Lung (tissue), 13 donors: ENCODE measurements around the gene KRTAP1-4. TPM values are rescaled to one million over a fixed set of nuclear protein-coding genes. Genes with fewer than 3 reads are reported as not detected.

ENCODE experiments used
- ATAC-seq: fragments of 200-7000 bp; cut with Tn5 transposase; one replicate; pipeline ENCODE4 v1.9.1; 2020; ENCODE audit warnings: moderate number of reproducible peaks; ENCODE audit not compliant: insufficient read depth, low FRiP score
- DNase-seq, 3 donors: peaks; one replicate each; pipeline ENCODE4 v3.0.0-alpha.2; 2013 to 2017
- H3K27ac ChIP-seq, 2 donors: one replicate each; pipeline ENCODE4 v1.5.1; 2013; ENCODE audit warnings: mild to moderate bottlenecking in 2 of 2, moderate library complexity in 2 of 2, control low read depth in 1 of 2, inconsistent platforms in 1 of 2, low read depth in 1 of 2, low read length in 1 of 2
- H3K27me3 ChIP-seq, 3 donors: one replicate each; pipeline ENCODE4 v1.5.1; 2013; ENCODE audit warnings: low read length in 2 of 3; ENCODE audit not compliant: control insufficient read depth in 3 of 3, insufficient read depth in 3 of 3
- H3K36me3 ChIP-seq, 4 donors: one replicate each; pipeline ENCODE4 v1.5.1; 2013; ENCODE audit warnings: low read length in 4 of 4, mild to moderate bottlenecking in 1 of 4, moderate library complexity in 1 of 4; ENCODE audit not compliant: control insufficient read depth in 4 of 4, insufficient read depth in 4 of 4
- H3K4me1 ChIP-seq, 5 donors: one replicate each; pipeline ENCODE4 v1.5.1; 2013; ENCODE audit warnings: low read length in 5 of 5, mild to moderate bottlenecking in 2 of 5, moderate library complexity in 1 of 5; ENCODE audit not compliant: control insufficient read depth in 5 of 5, insufficient read depth in 5 of 5
- H3K4me3 ChIP-seq: one replicate; pipeline ENCODE4 v1.5.1; 2013; ENCODE audit warnings: mild to moderate bottlenecking, control low read depth, moderate library complexity
- H3K9ac ChIP-seq, 2 donors: one replicate each; pipeline ENCODE4 v1.5.1; 2013; ENCODE audit warnings: low read length in 2 of 2, control low read depth in 1 of 2; ENCODE audit not compliant: insufficient read depth in 1 of 2
- H3K9me3 ChIP-seq, 4 donors: one replicate each; pipeline ENCODE4 v1.5.1; 2013; ENCODE audit warnings: low read length in 3 of 4, mild to moderate bottlenecking in 1 of 4, moderate library complexity in 1 of 4; ENCODE audit not compliant: control insufficient read depth in 4 of 4, insufficient read depth in 3 of 4
- CTCF ChIP-seq: IDR thresholded peaks from 2 replicates; pipeline ENCODE4 v1.5.1; 2012; ENCODE audit warnings: mild to moderate bottlenecking; ENCODE audit errors: control extremely low read depth, extremely low read depth
- WGBS, 2 donors: extraction: QIAGEN DNeasy Blood & Tissue Kit; methylation state at CpG; one replicate each; pipeline ENCODE4 v1.1.7; 2013; 5-methylcytosine and 5-hydroxymethylcytosine counted together
- polyA plus RNA-seq, 2 donors: library from polyadenylated mRNA; stranded (reverse); fragments of 200-250 nt; gene quantifications; one replicate each; pipeline ENCODE4 v1.2.1, GENCODE V29; 2013
- small RNA-seq: library from RNA; depleted of rRNA; stranded (forward); fragments of <200 nt; gene quantifications from one replicate; pipeline ENCODE3, GENCODE V24; 2014; ENCODE audit warnings: low replicate concordance
- total RNA-seq, 2 donors: library from RNA; depleted of rRNA in 1 of 2; stranded (reverse); fragments of >200 nt in 1 of 2; gene quantifications; one replicate each; pipeline ENCODE4 v1.2.1, GENCODE V29; 2014 to 2021
- donor health status: control.
- donor health status: control.
- donor health status: Bipolar disorder and iron deficiency.
- donor health status: healthy.
- donor health status: DM: yes; HTN: yes; CAD: no.

KRTAP1-4 gene
- total and polyA plus RNA-seq, 4 donors = not detected

DNA sequence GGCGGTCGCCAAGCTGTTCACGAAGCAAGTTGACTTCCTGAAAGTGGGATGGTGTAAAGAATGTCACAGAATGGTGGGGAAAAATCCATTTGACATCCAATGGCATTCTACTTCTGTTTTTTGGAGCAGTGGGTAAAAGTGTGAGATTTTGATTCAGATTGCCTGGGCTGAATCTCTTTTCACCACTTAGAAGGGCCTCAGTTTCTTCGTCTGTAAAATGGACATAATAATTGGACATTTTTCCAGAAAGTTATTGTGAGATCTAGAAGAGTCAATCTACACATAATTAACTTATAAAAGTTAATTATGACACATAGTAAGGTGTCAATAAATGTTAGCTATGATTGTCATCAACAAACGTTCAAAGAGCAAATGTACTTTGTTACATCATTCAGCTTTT, 48.9 kb downstream of the KRTAP1-4 start:
- Histone ChIP-seq H3K27me3 (peaks cover 0 to 4% (median 0%) of the 10 kb centered on the region in 3 donors), H3K27ac (no peak overlapping the region), H3K4me3 (no peak overlapping the region), H3K36me3 (no peaks in the 10 kb centered on the region), H3K9me3 (no peaks in the 10 kb centered on the region), H3K9ac (no peak overlapping the region), H3K4me1 (peaks cover 0 to 10% (median 8%) of the 10 kb centered on the region in 5 donors)
- no peak for TF ChIP-seq CTCF
- 57 to 67% methylated on average over 5 of the region's 5 CpGs for WGBS, 2 donors
- no peak for ATAC-seq
- DNase-seq = no peak

DNA sequence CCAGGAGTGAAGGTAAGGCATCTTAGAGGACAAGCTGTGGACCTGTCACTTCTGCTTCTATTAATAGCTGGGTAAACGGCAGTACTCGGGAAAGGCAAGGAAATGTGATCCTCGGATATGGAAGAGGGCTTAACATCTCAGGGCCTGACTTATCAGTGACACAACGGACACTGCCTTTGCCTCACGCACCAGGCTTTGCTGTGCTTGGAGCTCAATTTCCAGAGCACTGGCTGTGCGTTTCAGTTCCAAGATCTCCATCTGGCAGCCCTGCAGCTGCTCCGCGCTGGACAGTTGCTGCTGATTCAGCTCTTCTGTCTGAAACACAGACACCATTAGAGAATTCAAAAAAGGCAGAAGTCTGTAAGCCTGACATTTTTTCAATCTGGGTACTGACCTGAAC, 49.4 kb downstream of the KRTAP1-4 start:
- H3K27ac ChIP-seq = no peak overlapping the region
- H3K36me3 ChIP-seq = no peaks in the 10 kb centered on the region
- H3K9me3 ChIP-seq = no peaks in the 10 kb centered on the region
- DNase-seq = peak in 1 of 3 donors; percentile 80
- peaks cover 0 to 4% (median 0%) of the 10 kb centered on the region in 3 donors for H3K27me3 ChIP-seq
- 49 to 64% methylated on average over 8 of the region's 8 CpGs for WGBS, 2 donors
- H3K4me3 ChIP-seq = no peak overlapping the region
- ATAC-seq = no peak
- peaks cover 0 to 10% (median 8%) of the 10 kb centered on the region in 5 donors for H3K4me1 ChIP-seq
- no peak overlapping the region for H3K9ac ChIP-seq
- TF ChIP-seq CTCF = no peak

DNA sequence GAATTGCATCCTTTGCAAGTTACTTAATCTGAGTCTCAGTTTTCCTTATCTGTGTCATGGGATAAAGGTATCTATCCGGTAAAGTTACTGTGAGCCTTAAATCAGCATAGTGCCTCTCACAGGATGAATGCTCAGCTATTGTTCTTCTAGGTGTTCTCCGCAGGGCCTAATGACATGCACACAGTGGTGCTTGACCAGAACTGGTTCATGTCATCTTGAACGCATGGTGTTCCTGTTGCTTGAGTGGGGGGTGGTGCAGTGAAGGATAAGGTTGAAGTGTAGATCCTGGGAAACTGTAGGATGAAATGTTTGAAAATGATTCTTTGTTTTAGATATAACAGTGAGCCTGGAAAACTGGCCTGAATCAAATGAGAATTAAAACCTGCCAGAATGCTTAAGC, 49.9 kb downstream of the KRTAP1-4 start:
- no peak overlapping the region for H3K4me3 ChIP-seq
- H3K4me1 ChIP-seq = peaks cover 0 to 10% (median 8%) of the 10 kb centered on the region in 5 donors
- peaks cover 0 to 4% (median 0%) of the 10 kb centered on the region in 3 donors for H3K27me3 ChIP-seq
- no peak for ATAC-seq
- no peaks in the 10 kb centered on the region for H3K36me3 ChIP-seq
- WGBS, 2 donors = 87 to 89% methylated on average over 3 of the region's 3 CpGs
- no peak overlapping the region for H3K27ac ChIP-seq
- no peak for TF ChIP-seq CTCF
- no peak for DNase-seq
- no peak overlapping the region for H3K9ac ChIP-seq
- H3K9me3 ChIP-seq = no peaks in the 10 kb centered on the region

Small RNA genes lying within 50 kb of the gene (small RNA-seq; reads per million reads assigned to genes)
- not detected for gene KRTAP3-4P

Other genes starting within 250 kb of the KRTAP1-4 start
Only the 30 nearest of the 38 such genes appear.
- not detected for gene KRT12, start 163.0 kb downstream of the KRTAP1-4 start, total RNA-seq
- not detected for gene KRT12, start 163.0 kb downstream of the KRTAP1-4 start, polyA plus RNA-seq
- gene KRT20, start 145.0 kb downstream of the KRTAP1-4 start, total RNA-seq = under 1 TPM in 1 of 2 donors, not detected in 1; 0.31 TPM
- under 1 TPM in 1 of 2 donors, not detected in 1; 0.24 TPM for gene KRT20, start 145.0 kb downstream of the KRTAP1-4 start, polyA plus RNA-seq
- 1 to 10 TPM; 1.3 to 2.0 TPM for gene KRT23, start 92.5 kb downstream of the KRTAP1-4 start, total RNA-seq
- gene KRT23, start 92.5 kb downstream of the KRTAP1-4 start, polyA plus RNA-seq = 1 to 10 TPM; 1.9 to 9.4 TPM
- not detected for gene KRT39, start 63.2 kb downstream of the KRTAP1-4 start, total RNA-seq
- gene KRT39, start 63.2 kb downstream of the KRTAP1-4 start, polyA plus RNA-seq = not detected
- gene KRT40, start 45.9 kb downstream of the KRTAP1-4 start, total RNA-seq = not detected
- under 1 TPM; 0.09 to 0.31 TPM for gene KRT40, start 45.9 kb downstream of the KRTAP1-4 start, polyA plus RNA-seq
- not detected for gene KRTAP3-3, start 36.0 kb downstream of the KRTAP1-4 start, total RNA-seq
- not detected for gene KRTAP3-3, start 36.0 kb downstream of the KRTAP1-4 start, polyA plus RNA-seq
- gene KRTAP3-2, start 30.3 kb downstream of the KRTAP1-4 start, total RNA-seq = not detected
- gene KRTAP3-2, start 30.3 kb downstream of the KRTAP1-4 start, polyA plus RNA-seq = under 1 TPM in 1 of 2 donors, not detected in 1; 0.94 TPM
- not detected for gene KRTAP3-1, start 21.1 kb downstream of the KRTAP1-4 start, total RNA-seq
- not detected for gene KRTAP3-1, start 21.1 kb downstream of the KRTAP1-4 start, polyA plus RNA-seq
- not detected for gene KRTAP1-5, start 3.0 kb downstream of the KRTAP1-4 start, total RNA-seq
- gene KRTAP1-5, start 3.0 kb downstream of the KRTAP1-4 start, polyA plus RNA-seq = not detected
- gene KRTAP1-3, start 4.7 kb upstream of the KRTAP1-4 start, total RNA-seq = not detected
- not detected for gene KRTAP1-3, start 4.7 kb upstream of the KRTAP1-4 start, polyA plus RNA-seq
- not detected for gene KRTAP1-1, start 11.3 kb upstream of the KRTAP1-4 start, total RNA-seq
- gene KRTAP1-1, start 11.3 kb upstream of the KRTAP1-4 start, polyA plus RNA-seq = not detected
- gene KRTAP2-1, start 17.1 kb upstream of the KRTAP1-4 start, total RNA-seq = not detected
- gene KRTAP2-1, start 17.1 kb upstream of the KRTAP1-4 start, polyA plus RNA-seq = not detected
- gene KRTAP2-2, start 25.0 kb upstream of the KRTAP1-4 start, total RNA-seq = not detected
- not detected for gene KRTAP2-2, start 25.0 kb upstream of the KRTAP1-4 start, polyA plus RNA-seq
- gene KRTAP2-3, start 29.9 kb upstream of the KRTAP1-4 start, total RNA-seq = not detected
- not detected for gene KRTAP2-3, start 29.9 kb upstream of the KRTAP1-4 start, polyA plus RNA-seq
- gene KRTAP2-4, start 35.7 kb upstream of the KRTAP1-4 start, total RNA-seq = not detected
- not detected for gene KRTAP2-4, start 35.7 kb upstream of the KRTAP1-4 start, polyA plus RNA-seq
- not detected for gene KRTAP4-7, start 54.0 kb upstream of the KRTAP1-4 start, total RNA-seq
- gene KRTAP4-7, start 54.0 kb upstream of the KRTAP1-4 start, polyA plus RNA-seq = not detected
- not detected for gene KRTAP4-8, start 67.9 kb upstream of the KRTAP1-4 start, total RNA-seq
- gene KRTAP4-8, start 67.9 kb upstream of the KRTAP1-4 start, polyA plus RNA-seq = not detected
- gene KRTAP4-16, start 72.0 kb upstream of the KRTAP1-4 start, total RNA-seq = not detected
- gene KRTAP4-16, start 72.0 kb upstream of the KRTAP1-4 start, polyA plus RNA-seq = not detected
- gene KRTAP4-9, start 75.2 kb upstream of the KRTAP1-4 start, total RNA-seq = not detected
- not detected for gene KRTAP4-9, start 75.2 kb upstream of the KRTAP1-4 start, polyA plus RNA-seq
- under 1 TPM in 1 of 2 donors, not detected in 1; 0.34 TPM for gene KRTAP4-11, start 88.2 kb upstream of the KRTAP1-4 start, total RNA-seq
- gene KRTAP4-11, start 88.2 kb upstream of the KRTAP1-4 start, polyA plus RNA-seq = not detected
- gene KRTAP4-12, start 94.0 kb upstream of the KRTAP1-4 start, total RNA-seq = not detected
- gene KRTAP4-12, start 94.0 kb upstream of the KRTAP1-4 start, polyA plus RNA-seq = not detected
- gene KRTAP4-6, start 110.3 kb upstream of the KRTAP1-4 start, total RNA-seq = not detected
- not detected for gene KRTAP4-6, start 110.3 kb upstream of the KRTAP1-4 start, polyA plus RNA-seq
- gene KRTAP4-5, start 119.6 kb upstream of the KRTAP1-4 start, total RNA-seq = not detected
- not detected for gene KRTAP4-5, start 119.6 kb upstream of the KRTAP1-4 start, polyA plus RNA-seq
- not detected for gene KRTAP4-4, start 130.6 kb upstream of the KRTAP1-4 start, total RNA-seq
- not detected for gene KRTAP4-4, start 130.6 kb upstream of the KRTAP1-4 start, polyA plus RNA-seq
- gene KRTAP4-3, start 138.0 kb upstream of the KRTAP1-4 start, total RNA-seq = not detected
- gene KRTAP4-3, start 138.0 kb upstream of the KRTAP1-4 start, polyA plus RNA-seq = not detected
- not detected for gene KRTAP4-2, start 148.0 kb upstream of the KRTAP1-4 start, total RNA-seq
- gene KRTAP4-2, start 148.0 kb upstream of the KRTAP1-4 start, polyA plus RNA-seq = not detected
- gene KRTAP4-1, start 154.7 kb upstream of the KRTAP1-4 start, total RNA-seq = not detected
- not detected for gene KRTAP4-1, start 154.7 kb upstream of the KRTAP1-4 start, polyA plus RNA-seq
- gene KRTAP9-1, start 159.7 kb upstream of the KRTAP1-4 start, total RNA-seq = not detected
- not detected for gene KRTAP9-1, start 159.7 kb upstream of the KRTAP1-4 start, polyA plus RNA-seq
- gene KRTAP9-2, start 196.5 kb upstream of the KRTAP1-4 start, total RNA-seq = not detected
- not detected for gene KRTAP9-2, start 196.5 kb upstream of the KRTAP1-4 start, polyA plus RNA-seq
- gene KRTAP9-3, start 202.3 kb upstream of the KRTAP1-4 start, total RNA-seq = not detected
- not detected for gene KRTAP9-3, start 202.3 kb upstream of the KRTAP1-4 start, polyA plus RNA-seq